Measurements from ENCODE around the gene UGT1A7.

UGT1A7 gene

DNA sequence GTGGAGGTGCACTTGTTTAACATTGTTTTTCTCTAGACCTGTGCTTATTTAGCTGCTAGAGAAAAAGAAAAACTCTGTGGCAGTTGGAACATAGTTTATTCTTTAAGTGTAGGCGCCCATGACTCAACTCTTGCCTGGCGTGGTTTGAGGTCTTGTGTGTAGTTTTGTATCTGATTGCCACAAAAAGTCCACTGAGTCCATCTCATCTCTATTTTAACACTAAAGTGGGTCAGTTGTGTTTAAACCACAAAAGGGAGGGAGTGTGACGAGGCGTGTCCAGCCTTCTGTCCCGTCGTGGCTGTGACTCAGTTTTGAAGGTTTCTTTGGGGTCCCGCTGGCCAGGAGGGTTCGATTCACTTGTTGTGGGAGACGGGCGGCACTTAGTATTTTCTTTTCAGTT lies 25.3 kb upstream of the UGT1A7 start:
- TF ChIP-seq, protein P1, sequence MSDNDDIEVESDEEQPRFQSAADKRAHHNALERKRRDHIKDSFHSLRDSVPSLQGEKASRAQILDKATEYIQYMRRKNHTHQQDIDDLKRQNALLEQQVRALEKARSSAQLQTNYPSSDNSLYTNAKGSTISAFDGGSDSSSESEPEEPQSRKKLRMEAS (IDR thresholded peaks at IDR 0.05): no peak
- TF ChIP-seq TEAD4 (IDR thresholded peaks at IDR 0.05) (no peak), ZBTB7A (IDR thresholded peaks at IDR 0.05; ENCODE audit: low read depth) (no peak), NFIC (IDR thresholded peaks at IDR 0.05) (no peak)

GRCh38 chr2:233658610-233659009 lies 23.1 kb upstream of the UGT1A7 start:
- TF ChIP-seq FOXM1 (IDR thresholded peaks at IDR 0.05; ENCODE audit: borderline replicate concordance, low read depth): no peak
- no peak for TF ChIP-seq REST (IDR thresholded peaks at IDR 0.05; ENCODE audit: low read depth)
- TF ChIP-seq, protein P1 (IDR thresholded peaks at IDR 0.05): no peak
- TF ChIP-seq TCF12 (IDR thresholded peaks at IDR 0.05; ENCODE audit: low read depth): no peak
- no peak for TF ChIP-seq ZBTB7A (IDR thresholded peaks at IDR 0.05; ENCODE audit: low read depth)
- no peak for TF ChIP-seq TEAD4 (IDR thresholded peaks at IDR 0.05)
- TF ChIP-seq NFIC (IDR thresholded peaks at IDR 0.05): no peak
- TF ChIP-seq YY1 (IDR thresholded peaks at IDR 0.05; ENCODE audit: low read depth): no peak
- no peak for TF ChIP-seq EGR1 (IDR thresholded peaks at IDR 0.05)
- TF ChIP-seq CREB1 (IDR thresholded peaks at IDR 0.05; ENCODE audit: low read depth): no peak
- no peak for TF ChIP-seq USF1 (IDR thresholded peaks at IDR 0.05)
- TF ChIP-seq EP300 (IDR thresholded peaks at IDR 0.05; ENCODE audit: borderline replicate concordance): no peak
- no peak for TF ChIP-seq TAF1 (IDR thresholded peaks at IDR 0.05; ENCODE audit: low read depth)
- no peak for TF ChIP-seq RAD21 (IDR thresholded peaks at IDR 0.05; ENCODE audit: low read depth)
- no peak for TF ChIP-seq CEBPB (IDR thresholded peaks at IDR 0.05)

DNA sequence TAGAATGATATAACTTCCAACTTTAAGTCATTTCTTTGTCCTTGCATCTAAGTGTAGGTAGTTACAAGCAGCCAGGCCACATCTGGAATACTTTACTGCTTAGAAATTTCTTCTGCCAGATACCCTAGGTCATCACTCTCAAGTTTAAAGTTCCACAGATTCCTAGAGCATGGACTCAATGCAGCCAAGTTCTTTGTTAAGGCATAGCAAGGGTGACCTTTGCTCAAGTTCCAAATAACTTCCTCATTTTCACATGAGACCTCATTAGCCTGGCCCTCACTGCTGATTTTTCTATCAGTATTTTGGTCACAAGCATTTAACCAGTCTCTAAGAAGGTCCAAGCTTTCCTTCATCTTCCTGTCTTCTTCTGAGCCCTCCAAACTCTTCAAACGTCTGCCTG lies 17.8 kb upstream of the UGT1A7 start:
- TF ChIP-seq ZBTB7A (IDR thresholded peaks at IDR 0.05; ENCODE audit: low read depth) (no peak), EGR1 (IDR thresholded peaks at IDR 0.05) (no peak), RAD21 (IDR thresholded peaks at IDR 0.05; ENCODE audit: low read depth) (no peak), CREB1 (IDR thresholded peaks at IDR 0.05; ENCODE audit: low read depth) (no peak), YY1 (IDR thresholded peaks at IDR 0.05; ENCODE audit: low read depth) (no peak), TEAD4 (IDR thresholded peaks at IDR 0.05) (no peak), NFIC (IDR thresholded peaks at IDR 0.05) (no peak), EP300 (IDR thresholded peaks at IDR 0.05; ENCODE audit: borderline replicate concordance) (no peak), CEBPB (IDR thresholded peaks at IDR 0.05) (no peak), FOXM1 (IDR thresholded peaks at IDR 0.05; ENCODE audit: borderline replicate concordance, low read depth) (no peak), REST (IDR thresholded peaks at IDR 0.05; ENCODE audit: low read depth) (no peak), TCF12 (IDR thresholded peaks at IDR 0.05; ENCODE audit: low read depth) (no peak), TAF1 (IDR thresholded peaks at IDR 0.05; ENCODE audit: low read depth) (no peak)
- TF ChIP-seq, protein P1 (IDR thresholded peaks at IDR 0.05): no peak

- TF ChIP-seq YY1 (IDR thresholded peaks at IDR 0.05; ENCODE audit: low read depth) (no peak), FOXM1 (IDR thresholded peaks at IDR 0.05; ENCODE audit: borderline replicate concordance, low read depth) (no peak), CEBPB (IDR thresholded peaks at IDR 0.05) (no peak), CREB1 (IDR thresholded peaks at IDR 0.05; ENCODE audit: low read depth) (no peak), USF1 (IDR thresholded peaks at IDR 0.05) (no peak), ZBTB7A (IDR thresholded peaks at IDR 0.05; ENCODE audit: low read depth) (no peak), TAF1 (IDR thresholded peaks at IDR 0.05; ENCODE audit: low read depth) (no peak), REST (IDR thresholded peaks at IDR 0.05; ENCODE audit: low read depth) (no peak), RAD21 (IDR thresholded peaks at IDR 0.05; ENCODE audit: low read depth) (no peak), TCF12 (IDR thresholded peaks at IDR 0.05; ENCODE audit: low read depth) (no peak)
- TF ChIP-seq, protein P1 (IDR thresholded peaks at IDR 0.05): no peak
These were observed 13.0 kb upstream of the UGT1A7 start for GRCh38 chr2:233668605-233669260.
